ENCODE results near the gene TEN1.

TEN1 gene

DNA sequence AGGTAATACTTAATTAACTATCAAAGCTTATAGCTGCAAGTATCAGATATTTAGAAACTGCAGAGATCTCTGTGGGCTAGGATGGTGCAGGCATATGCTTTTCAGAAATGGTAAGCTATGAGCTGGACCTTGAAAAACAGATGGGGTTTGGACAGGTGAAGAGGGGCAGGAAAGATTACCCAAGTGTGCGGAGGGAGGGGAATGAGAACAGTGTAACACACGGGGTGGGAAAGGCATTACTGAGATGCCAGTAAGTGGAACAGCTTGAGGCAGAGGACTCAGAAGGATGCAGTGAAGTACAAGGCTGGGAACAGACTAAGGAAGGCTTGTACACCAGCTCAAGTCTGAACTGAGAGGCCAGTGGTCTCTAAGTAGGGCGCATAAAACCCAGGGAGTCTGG is 70.2 kb downstream of the TEN1 start:
- Histone ChIP-seq H3K27ac (no peak overlapping the region), H3K4me3 (no peak overlapping the region)
- TF ChIP-seq, protein P1, sequence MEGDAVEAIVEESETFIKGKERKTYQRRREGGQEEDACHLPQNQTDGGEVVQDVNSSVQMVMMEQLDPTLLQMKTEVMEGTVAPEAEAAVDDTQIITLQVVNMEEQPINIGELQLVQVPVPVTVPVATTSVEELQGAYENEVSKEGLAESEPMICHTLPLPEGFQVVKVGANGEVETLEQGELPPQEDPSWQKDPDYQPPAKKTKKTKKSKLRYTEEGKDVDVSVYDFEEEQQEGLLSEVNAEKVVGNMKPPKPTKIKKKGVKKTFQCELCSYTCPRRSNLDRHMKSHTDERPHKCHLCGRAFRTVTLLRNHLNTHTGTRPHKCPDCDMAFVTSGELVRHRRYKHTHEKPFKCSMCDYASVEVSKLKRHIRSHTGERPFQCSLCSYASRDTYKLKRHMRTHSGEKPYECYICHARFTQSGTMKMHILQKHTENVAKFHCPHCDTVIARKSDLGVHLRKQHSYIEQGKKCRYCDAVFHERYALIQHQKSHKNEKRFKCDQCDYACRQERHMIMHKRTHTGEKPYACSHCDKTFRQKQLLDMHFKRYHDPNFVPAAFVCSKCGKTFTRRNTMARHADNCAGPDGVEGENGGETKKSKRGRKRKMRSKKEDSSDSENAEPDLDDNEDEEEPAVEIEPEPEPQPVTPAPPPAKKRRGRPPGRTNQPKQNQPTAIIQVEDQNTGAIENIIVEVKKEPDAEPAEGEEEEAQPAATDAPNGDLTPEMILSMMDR (IDR thresholded peaks at IDR 0.05) = no peak
- DNase-seq (ENCODE audit: low spot score) = no peak

DNA sequence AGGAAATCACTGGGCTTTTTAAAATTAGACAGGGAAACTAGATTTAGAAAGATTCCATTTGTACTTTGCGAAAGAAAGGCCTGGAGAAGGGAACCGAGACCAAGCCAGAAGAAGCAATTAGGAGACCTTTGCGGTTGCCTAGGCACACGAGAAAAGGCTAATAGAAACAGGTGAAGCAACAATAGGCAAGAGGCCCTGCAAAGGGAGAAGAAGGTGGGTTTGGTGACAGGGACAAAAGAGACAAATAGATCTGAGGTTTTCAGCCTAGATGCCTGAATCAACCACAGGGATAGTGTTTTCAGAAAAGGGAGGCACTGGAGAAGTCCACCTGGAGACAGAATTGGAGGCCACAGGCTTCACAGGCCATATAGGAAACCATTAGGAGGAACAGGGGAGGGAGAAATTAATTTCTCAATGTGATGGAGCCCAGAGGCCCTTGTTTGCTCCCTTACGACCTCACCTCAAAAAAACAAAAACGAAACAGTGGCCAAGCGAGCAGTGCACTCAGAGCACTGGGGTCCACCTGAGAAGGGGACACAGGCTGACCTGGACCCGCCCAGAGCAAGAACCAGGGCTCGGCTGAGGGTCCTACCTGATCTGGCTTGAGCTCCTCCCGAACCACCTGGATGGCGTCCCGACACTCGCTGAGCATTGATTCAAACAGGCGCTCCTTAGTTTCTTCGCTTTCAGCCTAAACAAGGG is 70.9 kb downstream of the TEN1 start:
- Histone ChIP-seq H3K27ac (no peak overlapping the region), H3K4me3 (no peak overlapping the region)
- no peak for DNase-seq (ENCODE audit: low spot score)
- TF ChIP-seq, protein P1 (IDR thresholded peaks at IDR 0.05) = no peak
